Epithelial cell of esophagus (primary cell): Measurements from ENCODE around the gene CXCL6.

Experiments
- DNase-seq: peaks from one replicate; pipeline ENCODE4 v3.0.0; 2010; ENCODE audit warnings: low read depth
- H3K4me3 ChIP-seq: 2 replicates; pipeline ENCODE4 v1.5.1; 2011; ENCODE audit warnings: mild to moderate bottlenecking, low read length, control low read depth
- TF ChIP-seq, protein P1 (sequence below): IDR thresholded peaks from 2 replicates; pipeline ENCODE4 v1.5.1; 2011; ENCODE audit warnings: low read depth, mild to moderate bottlenecking, low read length, control low read depth, inconsistent platforms; ENCODE audit not compliant: insufficient read depth; ENCODE audit errors: missing control alignments

Gene CXCL6

DNA sequence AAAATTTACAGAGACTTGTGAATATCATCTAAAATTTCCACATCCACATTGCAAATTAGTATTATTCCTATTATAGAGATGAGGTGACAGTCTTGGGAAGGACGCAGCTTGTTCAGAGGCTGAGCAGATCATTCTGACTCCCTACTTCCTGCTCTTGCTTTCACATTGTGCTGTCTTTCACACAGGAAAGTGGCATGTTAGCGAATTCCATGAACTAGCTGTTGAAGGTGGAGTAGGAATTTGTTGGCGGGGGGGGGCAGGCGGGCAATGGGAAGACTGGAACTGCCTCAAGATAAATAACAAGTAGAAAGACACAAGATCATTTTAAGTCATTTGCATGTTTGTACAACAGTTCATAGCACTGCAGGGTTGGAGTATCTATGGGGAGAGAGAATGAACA is 18.9 kb downstream of the CXCL6 start:
- DNase-seq, result peak; percentile 35
- TF ChIP-seq, protein P1, sequence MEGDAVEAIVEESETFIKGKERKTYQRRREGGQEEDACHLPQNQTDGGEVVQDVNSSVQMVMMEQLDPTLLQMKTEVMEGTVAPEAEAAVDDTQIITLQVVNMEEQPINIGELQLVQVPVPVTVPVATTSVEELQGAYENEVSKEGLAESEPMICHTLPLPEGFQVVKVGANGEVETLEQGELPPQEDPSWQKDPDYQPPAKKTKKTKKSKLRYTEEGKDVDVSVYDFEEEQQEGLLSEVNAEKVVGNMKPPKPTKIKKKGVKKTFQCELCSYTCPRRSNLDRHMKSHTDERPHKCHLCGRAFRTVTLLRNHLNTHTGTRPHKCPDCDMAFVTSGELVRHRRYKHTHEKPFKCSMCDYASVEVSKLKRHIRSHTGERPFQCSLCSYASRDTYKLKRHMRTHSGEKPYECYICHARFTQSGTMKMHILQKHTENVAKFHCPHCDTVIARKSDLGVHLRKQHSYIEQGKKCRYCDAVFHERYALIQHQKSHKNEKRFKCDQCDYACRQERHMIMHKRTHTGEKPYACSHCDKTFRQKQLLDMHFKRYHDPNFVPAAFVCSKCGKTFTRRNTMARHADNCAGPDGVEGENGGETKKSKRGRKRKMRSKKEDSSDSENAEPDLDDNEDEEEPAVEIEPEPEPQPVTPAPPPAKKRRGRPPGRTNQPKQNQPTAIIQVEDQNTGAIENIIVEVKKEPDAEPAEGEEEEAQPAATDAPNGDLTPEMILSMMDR, result no peak
- H3K4me3 ChIP-seq, result no peak overlapping the region

DNA sequence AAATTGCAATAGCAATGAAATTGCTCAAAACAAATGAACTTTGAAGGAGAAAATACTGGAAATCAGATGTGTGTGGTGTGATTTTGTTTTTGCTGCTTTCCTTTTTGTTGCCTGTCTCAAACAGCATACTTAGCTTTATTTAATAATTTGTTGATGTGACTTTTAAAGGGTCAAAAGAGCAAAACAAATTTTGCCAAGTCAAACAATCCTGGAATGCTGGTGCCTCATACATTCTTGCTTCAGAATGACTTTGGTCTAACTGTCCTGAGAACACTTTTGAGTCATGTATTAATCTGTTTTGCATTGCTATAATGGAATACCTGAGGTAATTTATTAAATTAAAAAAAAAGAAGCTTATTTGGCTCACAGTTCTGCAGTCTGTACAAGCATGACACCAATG is 20.0 kb downstream of the CXCL6 start:
- TF ChIP-seq, protein P1, result no peak
- DNase-seq, result peak; percentile 27
- no peak overlapping the region for H3K4me3 ChIP-seq

GRCh38 chr4:73859614-73860088 is 23.2 kb downstream of the CXCL6 start:
- no peak for DNase-seq
- no peak overlapping the region for H3K4me3 ChIP-seq
- TF ChIP-seq, protein P1, result no peak

- TF ChIP-seq, protein P1, result no peak
- DNase-seq, result no peak
- H3K4me3 ChIP-seq, result no peak overlapping the region
These were observed 23.7 kb downstream of the CXCL6 start for GRCh38 chr4:73860181-73860580.

GRCh38 chr4:73860917-73861316 is 24.4 kb downstream of the CXCL6 start:
- TF ChIP-seq, protein P1, result no peak
- no peak for DNase-seq
- no peak overlapping the region for H3K4me3 ChIP-seq

GRCh38 chr4:73862322-73862721 is 25.8 kb downstream of the CXCL6 start:
- TF ChIP-seq, protein P1, result no peak
- peak; percentile 39 for DNase-seq
- H3K4me3 ChIP-seq, result no peak overlapping the region

- DNase-seq, result peak; percentile 64
- H3K4me3 ChIP-seq, result no peak overlapping the region
- TF ChIP-seq, protein P1, result peak; percentile 88
These were observed 27.9 kb downstream of the CXCL6 start for GRCh38 chr4:73864365-73864764.
